Calu3 (cell line): Measurements from ENCODE around the gene SND1. TPM values are rescaled to one million over a fixed set of nuclear protein-coding genes. Genes with fewer than 3 reads are reported as not detected.

Experiments used
- BruUV-seq: library from RNA; stranded (reverse); fragments of 400-500 nt; replicated peaks from 2 replicates; lab custom pipeline; 2021; lab: Mats Ljungman, UMichigan
- CTCF ChIA-PET: fragments of 300-600 bp; sonication (Branson Sonifier 250); formaldehyde crosslinking; loops from one replicate; lab custom pipeline; 2022; ENCODE audit warnings: antibody characterized with exemption; lab: Charles Lee
- DNase-seq: peaks from one replicate; pipeline ENCODE4 v3.0.0; 2022
- H3K27ac Mint-ChIP-seq: one replicate; pipeline ENCODE4 v1.8.0; 2022; ENCODE audit warnings: mixed read lengths; ENCODE audit not compliant: unreplicated experiment
- H3K27me3 Mint-ChIP-seq: one replicate; pipeline ENCODE4 v1.8.0; 2022; ENCODE audit warnings: mixed read lengths; ENCODE audit not compliant: unreplicated experiment
- H3K36me3 Mint-ChIP-seq: one replicate; pipeline ENCODE4 v1.8.0; 2022; ENCODE audit warnings: mild to moderate bottlenecking, moderate library complexity, mixed read lengths; ENCODE audit not compliant: insufficient read depth, unreplicated experiment
- H3K4me1 Mint-ChIP-seq: one replicate; pipeline ENCODE4 v1.8.0; 2022; ENCODE audit warnings: mild to moderate bottlenecking, low read depth, mixed read lengths; ENCODE audit not compliant: unreplicated experiment
- H3K4me3 Mint-ChIP-seq: one replicate; pipeline ENCODE4 v1.8.0; 2022; ENCODE audit warnings: mild to moderate bottlenecking, low read depth, moderate library complexity, mixed read lengths; ENCODE audit not compliant: unreplicated experiment
- H3K9me3 Mint-ChIP-seq: one replicate; pipeline ENCODE4 v1.8.0; 2022; ENCODE audit warnings: low read depth, mixed read lengths; ENCODE audit not compliant: unreplicated experiment
- CTCF ChIP-seq: fragments of 200-600 bp; IDR thresholded peaks from one replicate; pipeline ENCODE4 v1.8.0; 2022; ENCODE audit warnings: antibody characterized with exemption; ENCODE audit not compliant: unreplicated experiment
- intact Hi-C: fragments of 100-400 bp; cut with micrococcal nuclease; formaldehyde crosslinking; loops from one replicate; pipeline ENCODE4 v1.10.0; 2022; ENCODE audit not compliant: unreplicated experiment
- total RNA-seq: library from RNA; stranded (reverse); gene quantifications from 2 replicates; pipeline ENCODE4 v1.2.3, GENCODE V29; 2022

Gene SND1
- total RNA-seq, 1 experiment from 2014 or later, result 205 TPM

DNA sequence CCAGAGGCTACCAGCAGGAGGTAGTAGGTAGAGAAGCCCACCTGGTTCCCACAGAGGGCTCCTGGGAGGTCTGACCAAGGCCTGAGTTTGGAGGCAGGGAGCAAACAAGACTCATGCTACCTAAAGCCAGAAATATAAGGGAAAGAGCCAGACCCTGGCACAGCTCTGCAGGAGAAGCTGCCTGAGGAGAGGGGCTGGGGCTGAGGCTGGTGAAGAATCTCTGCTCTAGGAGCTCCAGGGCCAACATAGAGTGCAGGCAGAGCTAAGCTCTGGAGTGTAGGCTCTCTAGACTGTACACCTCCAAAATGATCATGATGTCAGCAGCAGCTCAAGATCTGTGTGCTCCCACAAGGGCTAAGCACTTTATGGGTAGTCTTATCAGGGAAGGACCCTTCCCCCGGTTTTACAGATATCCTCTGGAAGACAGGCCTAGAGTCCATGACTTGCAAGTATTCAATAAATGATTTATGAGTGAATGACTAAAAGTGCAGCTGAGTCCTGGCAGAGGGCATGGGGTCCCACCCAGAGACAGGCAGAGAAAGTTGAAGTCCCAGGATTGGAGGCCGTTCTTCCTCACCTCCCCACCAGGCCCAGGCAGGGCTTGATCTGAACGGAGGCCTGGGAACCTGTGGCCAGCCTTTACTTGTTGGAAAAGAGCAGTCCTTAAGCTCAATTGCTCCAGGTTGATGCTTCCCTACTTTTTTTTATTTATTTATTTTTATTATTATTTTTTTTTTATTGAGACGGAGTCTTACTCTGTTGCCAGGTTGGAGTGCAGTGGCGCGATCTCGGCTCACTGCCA, 450.7 kb downstream of the SND1 start:
- no peak for DNase-seq
- Mint-ChIP-seq H3K36me3 (peaks cover 48% of the 10 kb centered on the region), H3K9me3 (no peaks in the 10 kb centered on the region), H3K27ac (no peak overlapping the region), H3K27me3 (peaks cover 41% of the 10 kb centered on the region), H3K4me3 (no peak overlapping the region), H3K4me1 (no peaks in the 10 kb centered on the region)
- intact Hi-C loops, result no loop called here
- TF ChIP-seq CTCF, result no peak
- no TSS peak for BruUV-seq
- CTCF ChIA-PET, result no interaction called here

DNA sequence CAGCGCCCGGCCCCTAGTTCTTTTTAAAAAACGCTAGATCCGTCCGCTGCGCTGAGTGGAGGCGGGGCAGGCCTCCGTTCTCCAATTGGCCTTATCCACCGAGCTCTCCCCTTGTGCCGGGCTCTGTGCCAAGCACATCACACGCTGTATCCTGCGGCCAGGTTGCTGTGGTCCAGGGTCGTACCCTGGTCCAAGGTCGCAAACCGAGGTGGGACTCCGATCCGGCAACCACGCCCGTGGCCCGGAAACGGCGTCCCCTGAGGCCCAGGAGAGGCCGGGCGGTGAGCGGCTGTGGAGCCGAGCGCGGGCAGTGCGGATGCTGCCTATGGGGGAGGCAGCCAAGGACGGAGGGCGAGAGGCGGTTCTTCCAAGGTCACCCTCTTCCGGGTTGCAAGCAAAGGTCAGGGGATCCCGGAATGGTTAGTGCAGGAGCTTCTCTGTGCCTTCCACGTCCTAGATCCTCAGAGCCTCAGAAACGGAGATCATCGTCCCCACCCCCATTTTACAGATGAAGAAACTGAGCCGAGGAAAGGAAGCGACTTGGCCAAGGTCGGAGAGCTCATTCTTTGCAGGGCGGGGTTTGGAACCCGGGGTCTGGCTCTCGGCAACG, 451.6 kb downstream of the SND1 start:
- H3K27ac Mint-ChIP-seq, result peak overlapping the region; percentile 39
- no peaks in the 10 kb centered on the region for H3K9me3 Mint-ChIP-seq
- intact Hi-C loops, result no loop called here
- H3K4me3 Mint-ChIP-seq, result peak overlapping the region; percentile 9
- peaks cover 48% of the 10 kb centered on the region for H3K36me3 Mint-ChIP-seq
- peaks cover 50% of the 10 kb centered on the region for H3K27me3 Mint-ChIP-seq
- no peak for DNase-seq
- BruUV-seq, result no TSS peak
- H3K4me1 Mint-ChIP-seq, result no peaks in the 10 kb centered on the region
- CTCF ChIA-PET, result no interaction called here
- no peak for TF ChIP-seq CTCF

DNA sequence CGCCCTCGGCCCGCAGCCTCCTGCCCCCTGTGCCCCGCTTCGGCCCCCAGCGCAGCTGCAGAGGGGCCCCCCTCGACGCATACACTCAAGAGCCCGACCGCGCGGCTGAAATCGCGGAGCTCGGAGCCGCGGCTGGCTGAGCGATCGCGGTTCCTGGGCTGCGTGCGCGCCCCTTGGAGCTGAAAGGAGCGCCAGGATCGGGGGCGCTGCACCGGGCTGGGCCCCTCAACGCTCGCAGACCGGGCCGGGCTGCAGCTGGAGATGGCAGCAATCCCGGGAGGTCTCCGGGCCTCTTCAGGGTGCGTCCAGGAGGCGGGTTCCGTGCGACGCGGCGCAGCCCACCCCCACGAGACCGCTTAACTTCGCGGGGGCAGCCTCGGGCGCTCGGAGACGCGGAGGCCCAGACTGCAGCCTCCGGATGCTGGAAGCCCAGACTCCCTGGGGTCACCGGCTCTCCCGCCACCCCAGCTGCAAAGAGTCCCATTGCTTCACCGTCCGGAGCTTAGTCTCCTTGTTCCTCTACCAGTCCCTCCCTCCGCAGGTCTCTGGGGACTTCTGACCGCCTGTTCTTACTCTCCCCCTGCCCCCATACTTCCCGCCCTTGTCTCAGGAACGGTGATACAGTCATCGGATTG, 452.2 kb downstream of the SND1 start:
- H3K36me3 Mint-ChIP-seq, result peaks cover 47% of the 10 kb centered on the region
- BruUV-seq, result no TSS peak
- CTCF ChIA-PET, result no interaction called here
- no peaks in the 10 kb centered on the region for H3K9me3 Mint-ChIP-seq
- TF ChIP-seq CTCF, result no peak
- peak overlapping the region; percentile 9 for H3K27ac Mint-ChIP-seq
- H3K27me3 Mint-ChIP-seq, result peaks cover 57% of the 10 kb centered on the region
- intact Hi-C loops, result no loop called here
- peak overlapping the region; percentile 9 for H3K4me3 Mint-ChIP-seq
- no peak for DNase-seq
- no peaks in the 10 kb centered on the region for H3K4me1 Mint-ChIP-seq

- Mint-ChIP-seq H3K27me3 (peaks cover 69% of the 10 kb centered on the region), H3K4me3 (no peak overlapping the region), H3K4me1 (no peaks in the 10 kb centered on the region), H3K36me3 (peaks cover 40% of the 10 kb centered on the region), H3K27ac (no peak overlapping the region), H3K9me3 (no peaks in the 10 kb centered on the region)
- no peak for DNase-seq
- intact Hi-C loops, result no loop called here
- no peak for TF ChIP-seq CTCF
- CTCF ChIA-PET, result no interaction called here
- no TSS peak for BruUV-seq
Observed at GRCh38 chr7:128105228-128106022, 453.4 kb downstream of the SND1 start.
